ENCODE data around the gene KIAA1755.

DNA sequence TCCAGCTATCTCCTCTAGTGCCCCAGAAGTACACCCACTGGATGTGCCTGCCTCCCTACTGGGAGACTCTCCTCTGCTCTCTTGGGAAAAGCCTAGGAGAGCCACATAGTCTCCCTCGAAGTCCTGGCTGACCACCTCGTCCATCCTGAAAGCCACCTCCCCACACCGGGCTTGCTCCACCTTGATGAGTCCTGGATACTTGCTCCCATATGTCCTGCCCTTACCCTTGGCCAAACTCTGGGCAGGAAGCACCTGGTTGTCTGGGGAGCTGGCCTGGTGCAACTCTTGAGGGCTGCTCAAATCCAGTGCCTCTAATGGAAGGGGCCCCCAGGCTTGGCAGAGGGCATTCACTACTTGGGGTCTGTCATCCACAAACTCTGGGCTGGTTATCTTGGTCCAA, 19.3 kb downstream of the KIAA1755 start:
- TF ChIP-seq POLR2A (IDR thresholded peaks at IDR 0.05): no peak
- TF ChIP-seq, protein P1, sequence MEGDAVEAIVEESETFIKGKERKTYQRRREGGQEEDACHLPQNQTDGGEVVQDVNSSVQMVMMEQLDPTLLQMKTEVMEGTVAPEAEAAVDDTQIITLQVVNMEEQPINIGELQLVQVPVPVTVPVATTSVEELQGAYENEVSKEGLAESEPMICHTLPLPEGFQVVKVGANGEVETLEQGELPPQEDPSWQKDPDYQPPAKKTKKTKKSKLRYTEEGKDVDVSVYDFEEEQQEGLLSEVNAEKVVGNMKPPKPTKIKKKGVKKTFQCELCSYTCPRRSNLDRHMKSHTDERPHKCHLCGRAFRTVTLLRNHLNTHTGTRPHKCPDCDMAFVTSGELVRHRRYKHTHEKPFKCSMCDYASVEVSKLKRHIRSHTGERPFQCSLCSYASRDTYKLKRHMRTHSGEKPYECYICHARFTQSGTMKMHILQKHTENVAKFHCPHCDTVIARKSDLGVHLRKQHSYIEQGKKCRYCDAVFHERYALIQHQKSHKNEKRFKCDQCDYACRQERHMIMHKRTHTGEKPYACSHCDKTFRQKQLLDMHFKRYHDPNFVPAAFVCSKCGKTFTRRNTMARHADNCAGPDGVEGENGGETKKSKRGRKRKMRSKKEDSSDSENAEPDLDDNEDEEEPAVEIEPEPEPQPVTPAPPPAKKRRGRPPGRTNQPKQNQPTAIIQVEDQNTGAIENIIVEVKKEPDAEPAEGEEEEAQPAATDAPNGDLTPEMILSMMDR (IDR thresholded peaks at IDR 0.05): no peak
